ENCODE measurements around the gene C11orf52. TPM values are rescaled to one million over a fixed set of nuclear protein-coding genes. Genes with fewer than 3 reads are reported as not detected.
A peak's percentile ranks its signal among the peaks of the same experiment; 100 is the strongest.
"Not testable (repeated sequence)": the region's sequence is repeated elsewhere in the genome, so short reads cannot be mapped to it uniquely, and the experiment has no call there.

Gene C11orf52, protein sequence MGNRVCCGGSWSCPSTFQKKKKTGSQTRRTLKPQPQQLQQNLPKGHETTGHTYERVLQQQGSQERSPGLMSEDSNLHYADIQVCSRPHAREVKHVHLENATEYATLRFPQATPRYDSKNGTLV
- 0.13 and 0.39 TPM in 2 replicates for total RNA-seq

DNA sequence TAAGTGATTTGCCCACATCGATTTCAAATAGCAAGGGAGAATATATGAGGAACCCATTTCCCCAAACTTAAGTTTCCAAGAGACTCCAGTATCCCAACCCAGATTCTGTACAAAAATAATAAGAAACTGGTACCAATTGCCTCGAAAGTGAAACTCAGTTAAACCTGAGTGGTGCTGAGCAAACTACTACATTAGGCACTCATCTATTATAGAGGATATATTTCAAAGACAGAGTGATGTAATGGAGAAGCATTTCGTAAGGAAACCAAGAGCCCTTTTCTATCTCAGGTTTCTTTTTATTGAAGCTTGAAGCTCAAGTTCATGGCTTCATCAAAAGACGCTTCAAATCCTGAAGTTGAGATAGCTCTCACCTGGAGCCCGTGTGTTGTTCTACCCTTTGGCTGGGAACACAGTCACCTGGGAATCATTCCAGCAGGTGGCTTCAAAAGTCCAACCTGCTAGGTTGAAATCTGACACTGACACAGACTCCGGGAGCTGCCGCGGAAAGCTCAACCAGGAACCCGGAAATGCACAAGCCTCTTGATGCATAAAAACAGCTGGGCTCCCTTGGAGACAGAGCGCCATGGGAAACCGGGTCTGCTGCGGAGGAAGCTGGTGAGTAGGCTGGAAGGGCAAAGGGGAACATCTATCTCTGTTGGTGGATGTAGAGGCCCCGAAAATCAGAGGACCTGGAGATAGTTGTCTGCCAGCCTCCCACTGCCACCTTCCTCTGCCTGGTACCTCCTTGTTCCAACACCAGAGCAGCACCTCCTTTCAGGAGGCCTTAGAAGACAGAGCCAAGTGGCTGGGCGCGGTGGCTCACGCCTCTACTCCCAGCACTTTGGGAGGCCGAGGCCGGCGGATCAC is at the start of gene C11orf52:
Gene C11orf52, plus strand, starts transcription at position 524 of the 867 bp plus-strand sequence. Its CDS starts 60 bp downstream, at position 584.
- DNase-seq (ENCODE audit: low read depth in 2 of 2), result peak in 1 of 2 donors; percentile 81

DNA sequence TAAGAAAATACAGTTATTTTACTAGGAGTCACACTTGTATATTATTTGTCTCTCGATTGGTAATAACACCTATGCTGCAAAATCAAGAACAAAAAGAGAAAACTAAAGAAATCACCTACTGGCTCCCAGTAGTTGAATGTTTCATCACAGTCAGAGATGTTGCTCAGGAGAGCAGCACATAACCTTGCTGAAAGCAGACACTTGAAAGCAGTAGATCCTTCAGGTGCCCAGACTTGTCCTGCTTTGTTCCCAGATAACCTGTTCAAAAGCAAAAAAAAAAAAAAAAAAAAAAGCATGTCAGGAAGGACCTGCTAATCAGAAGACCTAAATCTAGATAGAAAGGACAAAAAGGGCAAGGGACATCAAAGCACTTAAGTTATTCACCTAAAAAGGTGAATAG is 48.6 kb upstream of the C11orf52 start:
- DNase-seq (ENCODE audit: low read depth in 2 of 2), result no peak

DNA sequence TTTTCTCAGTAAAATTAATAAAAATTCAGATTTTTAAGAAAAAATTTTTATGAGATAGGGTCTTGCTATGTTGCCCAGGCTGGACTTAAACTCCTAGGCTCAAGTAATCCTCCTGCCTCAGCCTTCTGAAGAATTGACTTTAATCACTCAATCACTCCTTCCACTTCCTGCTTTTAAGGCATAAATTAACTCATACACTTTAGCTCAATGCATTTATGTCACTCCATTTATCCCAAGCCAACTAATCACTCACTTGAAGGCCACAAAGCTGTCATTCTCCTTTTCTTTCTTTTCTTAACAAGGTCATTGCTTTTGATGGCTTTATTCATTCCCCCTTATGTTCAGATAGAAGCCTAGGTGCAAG is 48.2 kb upstream of the C11orf52 start:
- no peak for DNase-seq (ENCODE audit: low read depth in 2 of 2)

GRCh38 chr11:111870886-111871692 is 47.6 kb upstream of the C11orf52 start, which contains the start of gene ALG9:
ALG9 (minus strand) TSS chr11:111871581; CDS start chr11:111871482, 99 bp downstream.
- DNase-seq (ENCODE audit: low read depth in 2 of 2), result peak; percentile 73 to 89

DNA sequence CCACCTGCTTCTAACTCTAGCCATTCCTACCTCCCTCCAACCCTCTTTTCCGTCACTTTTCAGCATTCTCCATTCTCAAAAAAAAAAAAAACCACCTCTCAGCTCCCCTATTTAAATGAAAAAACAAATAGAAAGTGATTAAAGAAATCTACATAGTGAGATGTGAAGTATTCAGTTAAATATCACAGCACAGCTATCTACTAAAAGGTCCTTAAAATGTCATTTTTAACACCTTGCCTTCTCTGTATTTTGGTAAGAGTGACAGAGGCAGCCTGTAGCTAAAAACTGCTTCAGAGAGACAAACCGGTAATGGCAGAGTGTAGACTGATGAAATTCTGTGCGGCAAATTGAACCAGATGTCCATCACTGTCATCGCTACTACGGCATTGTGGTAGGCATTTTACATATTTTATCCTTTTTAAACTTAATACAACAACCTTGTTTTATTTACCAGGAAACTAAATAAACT is 47.0 kb upstream of the C11orf52 start:
- no peak for DNase-seq (ENCODE audit: low read depth in 2 of 2)

- no peak for DNase-seq (ENCODE audit: low read depth in 2 of 2)
These were observed 40.3 kb upstream of the C11orf52 start for GRCh38 chr11:111878385-111878848.

GRCh38 chr11:111878849-111879636 is 39.7 kb upstream of the C11orf52 start, which contains the start of the genes CFAP68 and FDXACB1:
CFAP68 (plus strand) TSS chr11:111879541; CDS start chr11:111879561, 20 bp downstream.
FDXACB1 (minus strand) TSS chr11:111879165; CDS start chr11:111879132, 33 bp downstream.
- DNase-seq (ENCODE audit: low read depth in 2 of 2), result peak; percentile 96 to 98

- no peak for DNase-seq (ENCODE audit: low read depth in 2 of 2)
These were observed 39.1 kb upstream of the C11orf52 start for GRCh38 chr11:111879637-111879960.

DNA sequence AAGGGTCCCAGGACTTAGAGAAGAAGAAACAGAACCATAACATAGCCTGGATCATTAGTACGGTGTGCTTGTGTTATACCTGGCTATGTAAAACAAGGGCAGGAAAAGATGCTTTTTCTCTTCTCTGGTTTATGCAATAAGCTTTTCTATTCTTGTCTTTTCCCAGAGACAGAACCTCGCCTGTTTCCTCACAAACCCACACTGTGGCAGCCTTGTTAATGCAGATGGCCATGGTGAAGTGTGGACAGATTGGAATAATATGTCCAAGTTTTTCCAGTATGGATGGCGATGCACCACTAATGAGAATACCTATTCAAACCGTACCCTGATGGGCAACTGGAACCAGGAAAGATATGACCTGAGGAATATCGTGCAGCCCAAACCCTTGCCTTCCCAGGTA is 36.5 kb upstream of the C11orf52 start:
- no peak for DNase-seq (ENCODE audit: low read depth in 2 of 2)

DNA sequence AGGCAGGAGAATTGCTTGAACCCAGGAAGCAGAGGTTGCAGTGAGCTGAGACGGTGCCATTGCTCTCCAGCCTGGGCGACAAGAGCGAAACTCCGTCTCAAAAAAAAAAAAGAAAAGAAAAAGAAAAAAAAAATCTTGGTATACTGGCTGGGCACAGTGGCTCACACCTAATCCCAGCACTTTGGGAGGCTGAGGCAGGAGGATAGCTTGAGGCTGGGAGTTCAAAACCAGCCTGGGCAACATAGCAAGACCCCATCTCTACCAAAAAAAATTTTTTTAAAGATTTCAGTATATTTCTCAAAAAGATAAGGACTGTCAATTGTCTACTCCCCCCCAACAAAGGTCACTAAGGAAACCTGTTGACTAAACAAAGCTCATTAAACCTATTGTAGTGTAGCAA is 33.7 kb upstream of the C11orf52 start:
- DNase-seq (ENCODE audit: low read depth in 2 of 2), result not testable (repeated sequence)

DNA sequence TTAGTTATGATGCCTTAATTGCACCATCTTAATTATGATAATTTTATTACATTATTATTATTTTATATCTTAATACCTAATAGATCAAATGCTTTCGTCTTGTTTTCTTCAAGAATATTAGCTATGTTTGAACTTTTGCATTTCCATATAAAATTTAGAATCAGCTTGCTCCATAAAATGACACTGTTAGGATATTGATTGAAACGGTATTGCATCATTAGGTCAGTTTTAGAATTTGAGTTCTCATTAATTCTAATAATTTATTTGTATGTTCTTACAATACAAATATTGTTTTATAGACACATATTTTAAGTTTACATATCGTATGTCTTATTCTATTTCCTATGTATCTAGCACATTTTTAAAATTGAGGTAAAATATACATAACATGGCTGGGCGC is 32.7 kb upstream of the C11orf52 start:
- DNase-seq (ENCODE audit: low read depth in 2 of 2), result no peak

DNA sequence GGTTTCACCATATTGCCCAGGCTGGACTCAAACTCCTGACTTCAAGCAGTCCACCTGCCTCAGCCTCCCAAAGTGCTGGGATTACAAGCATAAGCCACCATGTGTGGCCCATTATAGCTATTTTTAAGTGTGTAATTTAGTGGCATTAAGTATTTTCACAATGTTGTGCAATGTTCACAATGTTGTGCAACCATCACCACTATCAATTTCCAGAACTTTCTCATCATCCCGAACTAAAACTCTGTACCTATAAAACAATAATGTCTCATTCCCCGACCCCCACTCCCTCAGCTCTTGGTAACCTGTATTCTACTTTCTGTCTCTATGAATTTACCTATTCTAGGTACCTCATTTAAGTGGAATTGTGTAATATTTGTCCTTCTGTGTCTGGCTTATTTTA is 31.9 kb upstream of the C11orf52 start:
- no peak for DNase-seq (ENCODE audit: low read depth in 2 of 2)

DNA sequence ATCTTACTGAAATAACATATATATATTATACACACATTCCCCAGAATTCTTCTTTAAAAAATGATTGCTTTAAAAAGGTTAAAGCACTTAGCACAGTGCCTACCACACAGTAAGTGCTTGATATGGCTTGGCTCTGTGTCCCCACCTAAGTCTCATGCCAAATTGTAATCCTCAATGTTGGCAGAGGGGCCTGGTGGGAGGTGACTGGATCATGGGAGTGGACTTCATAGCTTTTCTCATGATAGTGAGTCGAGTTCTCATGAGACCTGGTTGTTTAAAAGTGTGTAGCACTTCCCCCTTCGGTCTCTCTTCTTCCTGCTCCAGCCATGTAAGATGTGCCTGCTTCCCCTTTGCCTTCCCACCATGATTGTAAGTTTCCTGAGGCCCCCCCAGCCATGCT is 13.3 kb upstream of the C11orf52 start:
- DNase-seq (ENCODE audit: low read depth in 2 of 2), result no peak

DNA sequence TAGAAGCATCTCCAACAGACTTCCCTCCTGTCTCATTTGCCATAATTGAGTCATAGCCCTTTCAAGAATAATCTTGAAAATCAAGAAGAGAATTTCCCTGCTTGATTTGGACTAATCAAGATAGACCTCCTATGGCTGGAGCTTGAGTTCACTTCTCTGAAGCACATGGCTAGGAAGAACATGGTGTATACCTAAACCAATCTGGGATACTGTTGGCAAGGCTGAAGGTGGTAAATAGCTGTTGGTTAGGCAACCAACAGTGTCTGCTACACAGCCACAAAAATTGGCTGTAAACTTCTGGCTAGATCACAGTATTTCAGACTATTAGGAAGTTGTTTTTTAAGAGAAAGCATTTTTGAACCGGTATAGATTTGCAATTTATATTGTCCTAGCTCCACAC is 12.0 kb upstream of the C11orf52 start:
- DNase-seq (ENCODE audit: low read depth in 2 of 2), result no peak

GRCh38 chr11:111908639-111909305 is 9.9 kb upstream of the C11orf52 start:
- no peak for DNase-seq (ENCODE audit: low read depth in 2 of 2)

DNA sequence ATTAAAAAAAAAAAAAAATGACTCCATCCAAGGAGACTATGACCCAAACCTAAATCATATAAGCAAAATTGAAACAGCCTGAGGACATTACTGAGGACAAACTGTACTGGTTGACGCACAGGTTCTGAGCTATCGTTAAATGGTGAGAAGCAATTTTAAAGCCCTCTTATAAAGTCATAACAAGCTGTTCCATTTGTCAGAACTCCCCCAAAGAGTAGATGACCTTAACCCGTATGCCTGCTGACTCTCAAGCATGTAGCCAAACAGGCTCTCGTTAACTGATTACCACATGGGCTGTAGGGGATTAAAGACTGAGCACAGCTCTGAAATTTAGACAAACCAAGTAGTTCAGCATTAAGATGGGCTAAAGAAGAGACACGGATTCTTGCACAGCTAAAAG is 9.3 kb upstream of the C11orf52 start:
- no peak for DNase-seq (ENCODE audit: low read depth in 2 of 2)

DNA sequence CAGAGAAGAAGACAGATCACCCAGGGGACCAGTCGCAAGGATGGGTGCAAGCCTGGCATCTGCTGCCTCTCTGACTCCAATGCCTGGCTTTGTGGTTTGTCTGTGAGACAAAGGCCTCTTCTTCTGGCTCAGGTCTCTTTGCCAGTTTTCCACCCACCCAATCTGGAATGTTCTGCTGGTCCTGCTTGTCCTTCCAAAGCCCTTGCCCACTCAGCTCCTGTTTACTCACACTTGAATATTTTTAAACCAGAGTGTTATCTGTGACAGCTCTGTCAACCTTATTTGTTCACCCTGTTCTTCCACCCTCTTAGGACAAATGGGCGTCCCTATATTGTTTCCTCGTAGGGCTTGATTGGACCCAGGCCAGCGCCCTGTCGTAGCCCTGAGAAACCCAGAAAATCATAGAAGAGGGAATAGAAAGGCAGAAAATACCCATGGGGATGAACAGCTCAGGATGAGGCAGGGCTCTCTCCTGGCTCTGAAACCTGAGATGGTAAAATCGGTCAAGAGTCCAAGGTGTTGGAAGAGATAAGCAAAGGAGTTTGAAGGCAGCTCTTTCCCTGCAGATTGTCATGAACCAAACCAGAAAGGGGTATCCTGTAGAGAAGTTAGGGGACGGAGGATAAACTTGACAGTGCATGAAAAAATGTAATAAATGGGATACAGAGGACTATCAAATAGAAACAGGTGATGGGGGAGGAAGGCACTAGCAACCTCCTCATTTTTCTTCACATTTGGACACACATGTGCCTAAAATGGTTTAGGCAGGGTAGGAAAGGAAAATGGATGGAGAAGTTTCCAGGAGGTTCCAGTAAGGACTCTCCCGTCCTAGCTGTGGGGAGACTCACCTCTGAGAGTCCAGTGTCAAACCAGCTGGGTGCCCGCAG is 7.8 kb upstream of the C11orf52 start:
- DNase-seq (ENCODE audit: low read depth in 2 of 2), result no peak

GRCh38 chr11:111911563-111912401 is 6.9 kb upstream of the C11orf52 start, which contains the start of gene CRYAB:
CRYAB (minus strand) TSS chr11:111911770; CDS start chr11:111911724, 46 bp downstream.
- peak in 1 of 2 donors; percentile 29 for DNase-seq (ENCODE audit: low read depth in 2 of 2)

Measured in dermis microvascular lymphatic vessel endothelial cell (primary cell).